Measurements from ENCODE around the gene SMARCC1.

DNA sequence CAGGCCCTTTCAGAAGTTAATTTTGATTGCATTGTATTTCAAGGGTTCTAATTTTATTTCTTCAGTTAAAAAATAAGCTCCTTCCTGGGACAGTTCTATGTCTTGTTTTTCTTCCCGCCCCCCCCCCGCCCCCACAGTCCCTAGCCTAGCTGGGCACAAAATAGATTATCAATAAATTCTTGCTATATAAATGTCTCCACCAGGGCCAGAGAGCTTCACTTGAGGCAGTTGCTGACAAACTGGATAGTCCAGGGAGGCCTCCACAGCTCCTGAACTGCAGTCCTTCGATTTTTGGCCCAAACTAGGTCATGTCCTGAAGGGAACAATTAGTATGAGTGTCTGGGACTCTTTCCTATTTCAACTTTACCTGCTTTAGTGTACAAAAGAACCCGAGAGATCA is 193.1 kb downstream of the SMARCC1 start:
- no peak for TF ChIP-seq CTCF (conservative IDR thresholded peaks at IDR 0.05; ENCODE audit: low read length)
- no peak for TF ChIP-seq EZH2phosphoT487 (IDR thresholded peaks at IDR 0.05; ENCODE audit: borderline replicate concordance)

Measured in Loucy (cell line).